ENCODE results near the gene TRAF3.

- no peak for TF ChIP-seq CTCF (IDR thresholded peaks at IDR 0.05)
- no peak for TF ChIP-seq POLR2A (IDR thresholded peaks at IDR 0.05)
- TF ChIP-seq POLR2AphosphoS5 (IDR thresholded peaks at IDR 0.05; ENCODE audit: insufficient read depth in 1 of 2, low read depth in 1 of 2) = no peak
Measured at GRCh38 chr14:102944448-102945330, 167.4 kb downstream of the TRAF3 start.
